ENCODE data around the gene CTAGE6. TPM values are rescaled to one million over a fixed set of nuclear protein-coding genes. Genes with fewer than 3 reads are reported as not detected.
"Not testable (repeated sequence)": the region's sequence is repeated elsewhere in the genome, so short reads cannot be mapped to it uniquely, and the experiment has no call there.

CTAGE6 gene
- total RNA-seq, 1 donor from 2014 or later, result under 0.01 TPM

DNA sequence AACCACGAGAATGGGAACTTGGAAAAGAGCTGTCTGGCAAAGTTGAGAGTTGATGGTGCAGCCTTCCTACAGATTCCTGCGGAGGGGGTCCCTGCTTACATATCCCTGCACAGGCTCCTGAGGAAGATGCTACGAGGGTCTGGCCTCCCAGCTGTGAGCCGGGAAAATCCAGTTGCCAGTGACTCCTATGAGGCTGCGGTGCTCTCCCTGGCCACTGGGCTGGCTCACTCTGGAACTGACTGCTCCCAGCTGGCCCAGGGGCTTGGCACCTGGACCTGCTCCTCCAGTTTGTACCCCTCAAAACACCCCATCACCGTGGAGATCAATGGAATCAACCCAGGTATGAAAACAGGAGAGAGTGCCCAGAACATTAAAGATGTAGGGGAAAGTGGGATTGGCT, 37.2 kb downstream of the CTAGE6 start:
- not testable (repeated sequence) for DNase-seq (ENCODE audit: low read depth in 2 of 2)

- DNase-seq (ENCODE audit: low read depth in 2 of 2), result not testable (repeated sequence)
Measured at GRCh38 chr7:143715543-143716193, 41.8 kb downstream of the CTAGE6 start.

DNA sequence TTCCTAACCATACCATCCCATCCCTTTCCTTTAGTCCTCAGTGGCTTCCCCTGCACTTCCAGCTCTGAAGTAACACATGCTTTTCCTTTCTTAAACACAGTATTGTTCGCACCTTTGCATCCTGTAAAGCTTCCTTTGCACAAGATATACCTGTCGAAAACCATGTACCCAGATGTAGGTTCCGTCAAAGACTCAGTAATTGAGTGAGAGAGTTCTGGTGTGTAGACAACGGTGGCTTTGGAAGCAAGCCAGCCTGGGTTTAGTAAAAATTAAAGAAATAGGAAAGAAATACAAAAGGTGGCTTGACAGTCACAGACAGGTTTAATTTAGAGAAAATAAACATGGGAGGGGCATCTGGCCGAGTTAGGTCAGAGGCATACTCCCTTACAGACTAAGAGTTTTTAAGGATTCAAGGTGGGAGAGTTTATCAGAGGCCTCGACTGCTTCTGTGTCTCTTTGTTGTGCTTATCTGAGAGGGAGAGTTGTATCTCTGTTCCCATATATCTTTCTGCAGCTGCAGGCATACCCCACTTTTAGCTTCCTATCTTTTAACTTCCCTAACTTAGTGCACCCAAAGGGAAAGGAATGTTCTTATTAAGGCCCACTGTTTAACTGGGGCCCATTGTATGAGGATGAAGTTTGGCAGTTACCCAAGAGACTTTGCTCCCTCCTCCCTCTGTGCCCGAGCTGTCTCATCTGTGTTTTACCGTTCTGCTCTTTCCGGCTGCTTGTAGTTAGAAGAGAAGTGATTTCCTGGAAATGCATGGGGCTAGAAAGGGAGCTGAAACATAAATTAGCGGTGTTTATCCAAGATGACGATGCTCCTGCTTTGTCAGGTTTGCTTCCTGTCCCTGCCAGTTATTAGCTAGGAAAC, 42.7 kb downstream of the CTAGE6 start:
- DNase-seq (ENCODE audit: low read depth in 2 of 2), result not testable (repeated sequence)

- DNase-seq (ENCODE audit: low read depth in 2 of 2), result not testable (repeated sequence)
Measured at GRCh38 chr7:143712381-143712780, 45.1 kb downstream of the CTAGE6 start.

DNA sequence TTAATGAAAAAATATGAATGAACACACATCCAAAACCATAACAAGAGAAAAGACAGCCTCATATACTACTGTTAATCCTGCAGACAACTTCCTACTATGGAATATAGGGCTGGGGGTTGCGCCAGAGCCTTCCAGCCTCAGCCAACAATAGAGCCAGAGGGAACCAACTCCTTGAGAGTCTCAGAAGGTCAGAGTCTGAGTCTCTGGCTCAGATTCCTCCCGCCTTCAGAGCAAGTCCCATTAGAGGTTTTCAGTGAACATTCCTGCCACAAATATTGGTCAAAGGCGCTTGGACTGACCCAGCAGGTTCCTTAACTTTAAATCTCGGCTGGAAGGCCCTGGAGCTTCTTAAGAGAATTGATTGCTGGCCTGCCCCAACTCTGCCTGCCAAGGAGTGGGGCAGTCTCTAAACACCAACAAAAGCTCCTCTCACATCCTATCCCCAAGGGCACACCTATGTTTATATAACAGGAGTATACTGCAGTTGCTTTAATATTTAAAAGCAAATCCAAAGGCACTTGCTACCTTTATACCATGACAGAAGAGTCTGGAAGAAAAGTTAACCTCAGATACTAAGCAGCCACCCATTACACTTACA, 45.7 kb downstream of the CTAGE6 start:
- not testable (repeated sequence) for DNase-seq (ENCODE audit: low read depth in 2 of 2)

DNA sequence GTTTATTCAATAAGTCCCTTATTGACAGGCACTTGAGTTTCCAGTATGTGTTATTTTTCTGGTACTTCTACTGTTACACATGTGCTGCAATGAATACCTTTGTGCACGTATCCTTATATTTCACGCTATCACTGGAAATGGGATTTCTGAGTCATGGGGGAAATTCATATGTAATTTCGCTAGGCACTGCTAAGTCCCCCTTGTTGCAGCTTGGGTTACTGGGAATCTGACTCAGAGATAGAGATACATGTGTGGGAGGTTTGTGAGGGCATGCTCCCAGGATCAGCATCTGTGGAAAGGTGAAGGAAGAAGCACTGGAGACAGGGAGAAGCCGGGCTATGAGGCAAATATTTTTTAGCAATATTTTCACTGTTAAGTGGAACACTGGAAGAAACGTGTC, 47.6 kb downstream of the CTAGE6 start:
- DNase-seq (ENCODE audit: low read depth in 2 of 2), result not testable (repeated sequence)

Other genes starting within 250 kb of the CTAGE6 start
- gene CTAGE15, start 185.9 kb downstream of the CTAGE6 start, total RNA-seq, result 0.13 TPM in 1 of 2 replicates, not detected in the other
- gene TCAF2, start 136.7 kb downstream of the CTAGE6 start, total RNA-seq, result 3.9 and 7.3 TPM in 2 replicates
- gene TCAF1, start 144.5 kb upstream of the CTAGE6 start, total RNA-seq, result 32.7 and 41.2 TPM in 2 replicates
- gene OR2F2, start 177.5 kb upstream of the CTAGE6 start, total RNA-seq, result not detected in 2 replicates
- under 0.01 TPM in 1 of 2 replicates, not detected in the other for gene OR2F1, start 197.1 kb upstream of the CTAGE6 start, total RNA-seq
- not detected in 2 replicates for gene OR6B1, start 242.6 kb upstream of the CTAGE6 start, total RNA-seq

Data from dermis microvascular lymphatic vessel endothelial cell (primary cell).